IPS-15b (cell line): ENCODE results near the gene PXK.
"Not testable (repeated sequence)": the region's sequence is repeated elsewhere in the genome, so short reads cannot be mapped to it uniquely, and the experiment has no call there.

Source experiments
- H3K27me3 ChIP-seq: one replicate; pipeline ENCODE4 v1.6.1; 2013; ENCODE audit warnings: low read length; ENCODE audit not compliant: control insufficient read depth, insufficient read depth
- H3K36me3 ChIP-seq: one replicate; pipeline ENCODE4 v1.6.1; 2013; ENCODE audit warnings: low read length; ENCODE audit not compliant: control insufficient read depth, insufficient read depth
- H3K4me1 ChIP-seq: one replicate; pipeline ENCODE4 v1.6.1; 2013; ENCODE audit warnings: mild to moderate bottlenecking, low read length; ENCODE audit not compliant: control insufficient read depth, insufficient read depth
- H3K4me3 ChIP-seq: one replicate; pipeline ENCODE4 v1.5.1; 2013; ENCODE audit warnings: low read depth, low read length
- H3K9ac ChIP-seq: one replicate; pipeline ENCODE4 v1.6.1; 2013; ENCODE audit warnings: low read depth, mild to moderate bottlenecking, low read length
- H3K9me3 ChIP-seq: one replicate; pipeline ENCODE4 v1.6.1; 2013; ENCODE audit warnings: mild to moderate bottlenecking, low read length; ENCODE audit not compliant: control insufficient read depth, insufficient read depth

Gene PXK

GRCh38 chr3:58336135-58336882 is 3.6 kb downstream of the PXK start:
- no peak overlapping the region for H3K4me3 ChIP-seq
- no peaks in the 10 kb centered on the region for H3K9me3 ChIP-seq
- no peaks in the 10 kb centered on the region for H3K36me3 ChIP-seq
- peaks cover 22% of the 10 kb centered on the region for H3K27me3 ChIP-seq
- H3K4me1 ChIP-seq = peaks cover 3% of the 10 kb centered on the region
- no peak overlapping the region for H3K9ac ChIP-seq

GRCh38 chr3:58337190-58337589 is 4.5 kb downstream of the PXK start:
- Histone ChIP-seq H3K27me3 (peaks cover 15% of the 10 kb centered on the region), H3K9me3 (no peaks in the 10 kb centered on the region), H3K9ac (no peak overlapping the region), H3K4me1 (peaks cover 3% of the 10 kb centered on the region), H3K36me3 (no peaks in the 10 kb centered on the region), H3K4me3 (no peak overlapping the region)

- not testable (repeated sequence) for H3K4me1 ChIP-seq, H3K36me3 ChIP-seq, H3K27me3 ChIP-seq, H3K9ac ChIP-seq, H3K4me3 ChIP-seq, H3K9me3 ChIP-seq
These were observed 6.5 kb downstream of the PXK start for GRCh38 chr3:58339146-58339545.

- H3K36me3 ChIP-seq = no peaks in the 10 kb centered on the region
- no peaks in the 10 kb centered on the region for H3K27me3 ChIP-seq
- no peaks in the 10 kb centered on the region for H3K9me3 ChIP-seq
- H3K4me3 ChIP-seq = no peak overlapping the region
- no peaks in the 10 kb centered on the region for H3K4me1 ChIP-seq
- no peak overlapping the region for H3K9ac ChIP-seq
These were observed 8.0 kb downstream of the PXK start for GRCh38 chr3:58340594-58341244.

- Histone ChIP-seq H3K4me3 (no peak overlapping the region), H3K27me3 (no peaks in the 10 kb centered on the region), H3K4me1 (no peaks in the 10 kb centered on the region), H3K36me3 (no peaks in the 10 kb centered on the region), H3K9me3 (no peaks in the 10 kb centered on the region), H3K9ac (no peak overlapping the region)
These were observed 8.7 kb downstream of the PXK start for GRCh38 chr3:58341376-58341775.

GRCh38 chr3:58342676-58343075 is 10.0 kb downstream of the PXK start:
- H3K9ac ChIP-seq = no peak overlapping the region
- H3K36me3 ChIP-seq = no peaks in the 10 kb centered on the region
- H3K27me3 ChIP-seq = no peaks in the 10 kb centered on the region

GRCh38 chr3:58345457-58345856 is 12.8 kb downstream of the PXK start:
- Histone ChIP-seq H3K4me3 (no peak overlapping the region), H3K27me3 (no peaks in the 10 kb centered on the region), H3K9me3 (no peaks in the 10 kb centered on the region), H3K9ac (no peak overlapping the region), H3K36me3 (no peaks in the 10 kb centered on the region), H3K4me1 (no peaks in the 10 kb centered on the region)

More at GRCh38 chr3:58342676-58343075, 10.0 kb downstream of the PXK start:
- H3K4me3 ChIP-seq = no peak overlapping the region
- H3K9me3 ChIP-seq = no peaks in the 10 kb centered on the region
- no peaks in the 10 kb centered on the region for H3K4me1 ChIP-seq

- Histone ChIP-seq H3K9me3 (no peaks in the 10 kb centered on the region), H3K36me3 (no peaks in the 10 kb centered on the region), H3K9ac (no peak overlapping the region), H3K4me1 (no peaks in the 10 kb centered on the region), H3K4me3 (no peak overlapping the region), H3K27me3 (no peaks in the 10 kb centered on the region)
These were observed 13.7 kb downstream of the PXK start for GRCh38 chr3:58346368-58346767.

GRCh38 chr3:58347984-58348383 is 15.3 kb downstream of the PXK start:
- Histone ChIP-seq H3K9me3 (no peaks in the 10 kb centered on the region), H3K36me3 (no peaks in the 10 kb centered on the region), H3K27me3 (no peaks in the 10 kb centered on the region), H3K9ac (no peak overlapping the region), H3K4me1 (peaks cover 6% of the 10 kb centered on the region), H3K4me3 (no peak overlapping the region)

GRCh38 chr3:58349792-58350626 is 17.3 kb downstream of the PXK start:
- H3K27me3 ChIP-seq = no peaks in the 10 kb centered on the region
- H3K36me3 ChIP-seq = no peaks in the 10 kb centered on the region
- peaks cover 6% of the 10 kb centered on the region for H3K4me1 ChIP-seq
- H3K9me3 ChIP-seq = no peaks in the 10 kb centered on the region
- H3K4me3 ChIP-seq = no peak overlapping the region
- no peak overlapping the region for H3K9ac ChIP-seq

- no peak overlapping the region for H3K4me3 ChIP-seq
- peaks cover 6% of the 10 kb centered on the region for H3K4me1 ChIP-seq
- H3K36me3 ChIP-seq = no peaks in the 10 kb centered on the region
- H3K9me3 ChIP-seq = no peaks in the 10 kb centered on the region
- H3K9ac ChIP-seq = no peak overlapping the region
- no peaks in the 10 kb centered on the region for H3K27me3 ChIP-seq
These were observed 17.9 kb downstream of the PXK start for GRCh38 chr3:58350627-58351013.
